ENCODE results near the gene TTLL3. TPM values are rescaled to one million over a fixed set of nuclear protein-coding genes. Genes with fewer than 3 reads are reported as not detected.
"Not testable (repeated sequence)": the region's sequence is repeated elsewhere in the genome, so short reads cannot be mapped to it uniquely, and the experiment has no call there.

TTLL3 gene
- total RNA-seq, 2 experiments from 2014 or later: 22.7 to 23.8 TPM

GRCh38 chr3:9855594-9855993 is 45.5 kb downstream of the TTLL3 start:
- no peak overlapping the region for H3K4me3 Mint-ChIP-seq
- H3K4me1 Mint-ChIP-seq: peaks cover 3% of the 10 kb centered on the region
- peaks cover 11% of the 10 kb centered on the region for H3K27me3 Mint-ChIP-seq
- H3K27ac Mint-ChIP-seq: no peak overlapping the region
- DNase-seq: no peak
- H3K36me3 Mint-ChIP-seq: no peaks in the 10 kb centered on the region
- H3K9me3 Mint-ChIP-seq: no peaks in the 10 kb centered on the region

- H3K4me3 Mint-ChIP-seq: no peak overlapping the region
- H3K27me3 Mint-ChIP-seq: peaks cover 12% of the 10 kb centered on the region
- H3K36me3 Mint-ChIP-seq: no peaks in the 10 kb centered on the region
- no peaks in the 10 kb centered on the region for H3K4me1 Mint-ChIP-seq
- peak overlapping the region; percentile 2 for H3K27ac Mint-ChIP-seq
- DNase-seq: no peak
- H3K9me3 Mint-ChIP-seq: no peaks in the 10 kb centered on the region
Measured at GRCh38 chr3:9859530-9860025, 49.5 kb downstream of the TTLL3 start.

GRCh38 chr3:9861201-9861600 is 51.1 kb downstream of the TTLL3 start:
- H3K9me3 Mint-ChIP-seq: no peaks in the 10 kb centered on the region
- no peak overlapping the region for H3K4me3 Mint-ChIP-seq
- peaks cover 12% of the 10 kb centered on the region for H3K27me3 Mint-ChIP-seq
- no peaks in the 10 kb centered on the region for H3K4me1 Mint-ChIP-seq
- DNase-seq: no peak
- no peak overlapping the region for H3K27ac Mint-ChIP-seq
- no peaks in the 10 kb centered on the region for H3K36me3 Mint-ChIP-seq

- H3K4me3 Mint-ChIP-seq: no peak overlapping the region
- no peak overlapping the region for H3K27ac Mint-ChIP-seq
- H3K9me3 Mint-ChIP-seq: no peaks in the 10 kb centered on the region
- peaks cover 12% of the 10 kb centered on the region for H3K27me3 Mint-ChIP-seq
- DNase-seq: no peak
- no peaks in the 10 kb centered on the region for H3K36me3 Mint-ChIP-seq
- H3K4me1 Mint-ChIP-seq: no peaks in the 10 kb centered on the region
Measured at GRCh38 chr3:9861626-9862130, 51.6 kb downstream of the TTLL3 start.

GRCh38 chr3:9862391-9863057 is 52.5 kb downstream of the TTLL3 start:
- Mint-ChIP-seq H3K27me3 (peaks cover 12% of the 10 kb centered on the region), H3K36me3 (no peaks in the 10 kb centered on the region), H3K4me1 (no peaks in the 10 kb centered on the region), H3K4me3 (no peak overlapping the region), H3K9me3 (no peaks in the 10 kb centered on the region), H3K27ac (no peak overlapping the region)
- peak; percentile 54 for DNase-seq

- Mint-ChIP-seq H3K9me3 (no peaks in the 10 kb centered on the region), H3K27me3 (peaks cover 12% of the 10 kb centered on the region), H3K4me1 (no peaks in the 10 kb centered on the region), H3K4me3 (no peak overlapping the region), H3K27ac (no peak overlapping the region), H3K36me3 (no peaks in the 10 kb centered on the region)
- no peak for DNase-seq
Measured at GRCh38 chr3:9863058-9863772, 53.2 kb downstream of the TTLL3 start.

- no peaks in the 10 kb centered on the region for H3K36me3 Mint-ChIP-seq
- H3K9me3 Mint-ChIP-seq: no peaks in the 10 kb centered on the region
- H3K4me3 Mint-ChIP-seq: no peak overlapping the region
- H3K4me1 Mint-ChIP-seq: no peaks in the 10 kb centered on the region
- peaks cover 12% of the 10 kb centered on the region for H3K27me3 Mint-ChIP-seq
- no peak overlapping the region for H3K27ac Mint-ChIP-seq
- no peak for DNase-seq
Measured at GRCh38 chr3:9864200-9864927, 54.3 kb downstream of the TTLL3 start.

GRCh38 chr3:9865125-9865637 is 55.1 kb downstream of the TTLL3 start:
- H3K9me3 Mint-ChIP-seq, DNase-seq, H3K27ac Mint-ChIP-seq, H3K36me3 Mint-ChIP-seq, H3K4me3 Mint-ChIP-seq, H3K4me1 Mint-ChIP-seq: not testable (repeated sequence)
- H3K27me3 Mint-ChIP-seq: peaks cover 12% of the 10 kb centered on the region

GRCh38 chr3:9866639-9867038 is 56.6 kb downstream of the TTLL3 start:
- no peaks in the 10 kb centered on the region for H3K4me1 Mint-ChIP-seq
- H3K27ac Mint-ChIP-seq: no peak overlapping the region
- no peak overlapping the region for H3K4me3 Mint-ChIP-seq
- H3K9me3 Mint-ChIP-seq: no peaks in the 10 kb centered on the region
- H3K36me3 Mint-ChIP-seq: no peaks in the 10 kb centered on the region
- no peak for DNase-seq
- peaks cover 12% of the 10 kb centered on the region for H3K27me3 Mint-ChIP-seq

- Mint-ChIP-seq H3K27me3 (peaks cover 7% of the 10 kb centered on the region), H3K4me3 (no peak overlapping the region), H3K36me3 (no peaks in the 10 kb centered on the region), H3K4me1 (no peaks in the 10 kb centered on the region), H3K27ac (no peak overlapping the region), H3K9me3 (no peaks in the 10 kb centered on the region)
- no peak for DNase-seq
Measured at GRCh38 chr3:9867106-9867505, 57.0 kb downstream of the TTLL3 start.

- Mint-ChIP-seq H3K9me3 (no peaks in the 10 kb centered on the region), H3K27me3 (no peaks in the 10 kb centered on the region), H3K4me1 (no peaks in the 10 kb centered on the region), H3K4me3 (no peak overlapping the region), H3K36me3 (no peaks in the 10 kb centered on the region), H3K27ac (no peak overlapping the region)
- DNase-seq: no peak
Measured at GRCh38 chr3:9869955-9870354, 59.9 kb downstream of the TTLL3 start.

- DNase-seq: no peak
- no peaks in the 10 kb centered on the region for H3K4me1 Mint-ChIP-seq
- H3K27me3 Mint-ChIP-seq: no peaks in the 10 kb centered on the region
- H3K4me3 Mint-ChIP-seq: no peak overlapping the region
- no peaks in the 10 kb centered on the region for H3K9me3 Mint-ChIP-seq
- no peaks in the 10 kb centered on the region for H3K36me3 Mint-ChIP-seq
- no peak overlapping the region for H3K27ac Mint-ChIP-seq
Measured at GRCh38 chr3:9870978-9871377, 60.9 kb downstream of the TTLL3 start.

GRCh38 chr3:9872067-9872466 is 62.0 kb downstream of the TTLL3 start:
- not testable (repeated sequence) for H3K36me3 Mint-ChIP-seq, H3K27ac Mint-ChIP-seq, H3K9me3 Mint-ChIP-seq, H3K4me3 Mint-ChIP-seq, DNase-seq, H3K4me1 Mint-ChIP-seq, H3K27me3 Mint-ChIP-seq

- H3K4me1 Mint-ChIP-seq: no peaks in the 10 kb centered on the region
- no peak for DNase-seq
- H3K27ac Mint-ChIP-seq: no peak overlapping the region
- no peaks in the 10 kb centered on the region for H3K27me3 Mint-ChIP-seq
- no peaks in the 10 kb centered on the region for H3K9me3 Mint-ChIP-seq
- no peaks in the 10 kb centered on the region for H3K36me3 Mint-ChIP-seq
- H3K4me3 Mint-ChIP-seq: no peak overlapping the region
Measured at GRCh38 chr3:9875448-9875847, 65.4 kb downstream of the TTLL3 start.

- H3K4me1 Mint-ChIP-seq, H3K27ac Mint-ChIP-seq, H3K36me3 Mint-ChIP-seq, H3K4me3 Mint-ChIP-seq, H3K9me3 Mint-ChIP-seq, DNase-seq, H3K27me3 Mint-ChIP-seq: not testable (repeated sequence)
Measured at GRCh38 chr3:9876255-9876654, 66.2 kb downstream of the TTLL3 start.
